Skeletal muscle satellite cell (primary cell): ENCODE data around the gene TMEM167A.

ENCODE experiments used
- H3K27me3 ChIP-seq: 2 replicates; pipeline ENCODE4 v1.7.0; 2013; ENCODE audit warnings: low read length; ENCODE audit not compliant: control insufficient read depth, insufficient read depth
- H3K36me3 ChIP-seq: 2 replicates; pipeline ENCODE4 v1.7.0; 2013; ENCODE audit warnings: mild to moderate bottlenecking, control low read depth, low read length; ENCODE audit not compliant: insufficient read depth
- H3K4me1 ChIP-seq: 2 replicates; pipeline ENCODE4 v1.7.0; 2013; ENCODE audit warnings: low read length; ENCODE audit not compliant: control insufficient read depth, insufficient read depth
- H3K4me2 ChIP-seq: 2 replicates; pipeline ENCODE4 v1.7.0; 2013; ENCODE audit warnings: mild to moderate bottlenecking, low read length
- H3K4me3 ChIP-seq: 2 replicates; pipeline ENCODE4 v1.7.0; 2013; ENCODE audit warnings: low read length
- H3K9ac ChIP-seq: 2 replicates; pipeline ENCODE4 v1.7.0; 2013; ENCODE audit warnings: mild to moderate bottlenecking, low read depth, low read length, moderate library complexity
- H3K9me3 ChIP-seq: replicated peaks from 2 replicates; pipeline ENCODE4 v1.7.0; 2013; ENCODE audit warnings: mild to moderate bottlenecking, control low read depth, low read length
- small RNA-seq: library from RNA; depleted of rRNA; stranded (forward); fragments of <200 nt; gene quantifications from one replicate; pipeline ENCODE3, GENCODE V24; 2012

Gene TMEM167A

DNA sequence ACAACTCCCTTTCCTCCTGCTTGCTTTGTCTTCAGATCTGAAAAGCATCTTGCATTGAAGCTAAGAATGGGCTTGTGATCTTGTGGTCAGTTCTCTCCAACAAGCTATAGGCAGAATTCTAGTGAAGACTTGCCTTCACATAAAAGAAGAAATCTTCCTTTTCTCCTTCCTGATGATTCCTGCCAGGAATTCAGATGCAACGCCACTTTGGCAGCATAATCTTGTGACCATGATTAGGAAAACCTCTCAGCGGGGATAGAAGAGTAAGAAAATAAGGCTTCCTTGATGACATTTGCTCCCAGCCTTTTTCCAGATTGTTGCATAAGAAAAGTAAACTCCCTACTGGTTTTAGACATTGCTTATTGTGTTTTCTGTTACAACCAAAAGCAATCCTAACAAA lies 73.4 kb downstream of the TMEM167A start:
- Histone ChIP-seq H3K27me3 (no peaks in the 10 kb centered on the region), H3K4me2 (no peak overlapping the region), H3K4me1 (no peaks in the 10 kb centered on the region), H3K9ac (no peak overlapping the region), H3K9me3 (no peaks in the 10 kb centered on the region), H3K4me3 (no peak overlapping the region), H3K36me3 (no peaks in the 10 kb centered on the region)

Small RNAs within 50 kb of the gene (small RNA-seq; reads per million reads assigned to genes)
- 148 reads per million, percentile 97 among the genes with 10 or more reads in this experiment for gene SCARNA18
